Activated CD8-positive, alpha-beta memory T cell treated with anti-CD3 and anti-CD28 coated beads for 1 hour (primary cell): ENCODE measurements around the gene PDK4.

ENCODE experiments used
- DNase-seq, 2 donors: peaks; one replicate each; pipeline ENCODE4 v3.0.0-alpha.2; 2020; ENCODE audit warnings: low read depth in 1 of 2; ENCODE audit errors: extremely low read depth in 1 of 2

Gene PDK4

DNA sequence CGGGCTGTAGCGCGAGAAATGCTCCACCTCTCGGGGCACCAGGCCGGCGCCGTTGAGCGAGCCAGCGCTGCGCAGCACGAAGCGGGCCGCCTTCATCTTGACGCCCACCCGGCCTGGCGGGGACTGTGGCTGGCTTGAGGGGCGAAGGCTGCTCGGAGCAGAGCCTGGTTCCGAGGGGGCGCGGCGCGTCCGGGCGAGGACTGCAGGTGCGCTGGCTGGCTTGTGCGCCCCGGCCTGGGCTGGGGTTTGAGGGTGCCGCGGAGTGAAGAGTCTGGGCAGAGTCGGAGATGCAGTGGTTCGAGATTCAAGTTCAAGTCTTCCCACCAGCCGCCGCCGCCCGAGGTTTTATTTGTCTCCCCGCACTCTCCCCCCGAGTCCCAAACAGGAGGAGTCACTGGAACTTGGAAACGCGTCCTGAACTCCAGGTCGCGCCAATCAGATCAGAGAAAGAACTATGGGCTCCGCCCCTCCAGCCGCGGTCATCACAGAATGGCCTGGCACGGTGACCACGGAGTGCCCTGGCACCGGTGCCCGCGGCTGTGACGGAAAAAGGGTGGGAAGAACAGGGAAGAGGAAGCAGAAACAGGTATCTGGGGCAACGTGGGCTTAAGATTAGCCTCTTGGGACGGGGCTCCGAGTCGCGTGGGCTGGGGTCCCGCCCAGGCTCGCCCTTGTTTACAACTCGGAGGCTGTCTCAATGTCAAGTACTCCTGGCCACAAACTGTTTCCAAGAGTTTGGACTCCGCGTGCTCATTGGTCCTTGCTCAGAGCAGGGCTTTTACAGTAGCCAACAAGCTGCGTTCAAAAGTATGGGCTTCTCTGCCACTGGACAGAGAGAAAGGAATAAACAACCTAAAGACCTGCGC is at the start of gene PDK4:
PDK4 (minus strand) TSS at position 319 of the 866 bp plus-strand sequence; CDS start at position 96, 223 bp downstream.
- no peak for DNase-seq

DNA sequence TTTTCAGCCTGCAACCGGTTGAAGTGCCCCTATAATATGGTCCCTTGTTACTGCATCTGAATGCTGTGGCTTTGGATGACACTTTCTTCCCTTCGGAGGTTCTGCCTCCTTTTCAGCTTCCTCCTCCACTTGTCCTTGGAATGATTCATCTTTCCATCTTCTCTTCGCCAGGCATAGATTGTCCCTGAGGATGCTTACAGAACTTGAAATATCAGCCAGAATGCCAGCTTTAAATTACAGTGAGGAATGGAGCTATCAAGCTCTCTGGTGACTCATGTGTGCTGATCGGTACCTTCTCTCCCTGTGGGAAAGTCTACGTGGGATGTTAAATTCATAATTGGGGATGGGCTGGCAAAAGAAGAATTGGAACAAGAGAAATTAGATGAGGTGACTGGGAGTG is 45.9 kb upstream of the PDK4 start:
- DNase-seq: no peak

DNA sequence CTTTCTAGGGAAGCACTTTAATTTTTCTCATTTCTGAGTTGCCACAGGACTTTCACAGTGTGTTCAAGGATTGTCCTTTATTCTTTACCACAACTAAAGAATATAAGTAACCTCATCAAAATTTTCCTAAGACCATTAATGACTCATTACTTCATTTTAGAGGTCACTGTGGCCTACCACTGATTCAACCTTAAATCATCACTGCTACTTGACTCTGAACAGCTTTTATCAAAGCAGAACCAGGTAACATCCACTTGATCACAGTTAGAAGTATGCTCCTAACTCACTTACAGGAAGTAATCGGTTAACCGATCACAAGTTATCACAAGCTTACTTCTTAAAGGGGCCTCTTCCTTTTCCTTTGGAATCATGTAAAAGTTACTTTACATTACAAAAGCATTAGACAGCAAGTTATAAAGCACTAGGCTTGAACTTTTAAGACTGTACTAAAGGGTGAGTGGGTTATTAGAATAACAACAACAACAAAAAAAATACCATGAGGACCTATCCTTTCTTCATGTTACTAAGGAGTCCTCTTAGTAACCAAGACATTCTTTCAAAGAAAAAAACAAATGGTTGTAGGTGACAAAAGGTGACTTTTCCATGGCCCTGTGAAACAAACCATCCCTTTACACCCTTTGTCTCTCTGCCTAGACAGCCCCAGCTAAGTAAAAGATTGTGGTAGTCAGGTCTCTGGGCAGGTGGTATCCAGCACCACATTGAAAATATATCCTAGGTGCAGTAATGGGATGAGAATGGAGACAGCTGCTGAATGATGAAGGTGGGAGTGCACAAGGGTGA is 40.0 kb upstream of the PDK4 start:
- no peak for DNase-seq

DNA sequence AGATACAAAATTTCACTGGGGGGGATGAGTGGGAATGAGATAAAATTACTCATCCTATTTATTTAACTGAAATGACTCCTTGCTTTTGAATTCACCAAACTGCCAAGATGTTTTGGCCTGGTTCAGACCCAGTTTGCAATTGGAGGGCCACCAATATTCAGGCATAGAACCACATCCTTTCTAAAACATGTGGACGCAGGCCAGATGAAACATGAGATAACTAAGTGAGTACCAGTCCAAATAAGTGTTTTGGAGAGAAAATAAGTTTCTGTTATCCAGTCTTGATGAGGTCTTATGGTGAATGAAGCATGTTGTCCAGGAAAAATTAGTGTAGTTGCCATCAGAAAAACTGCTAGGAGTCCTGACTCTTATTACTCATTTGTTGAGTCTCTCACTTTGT is 36.3 kb upstream of the PDK4 start:
- no peak for DNase-seq

DNA sequence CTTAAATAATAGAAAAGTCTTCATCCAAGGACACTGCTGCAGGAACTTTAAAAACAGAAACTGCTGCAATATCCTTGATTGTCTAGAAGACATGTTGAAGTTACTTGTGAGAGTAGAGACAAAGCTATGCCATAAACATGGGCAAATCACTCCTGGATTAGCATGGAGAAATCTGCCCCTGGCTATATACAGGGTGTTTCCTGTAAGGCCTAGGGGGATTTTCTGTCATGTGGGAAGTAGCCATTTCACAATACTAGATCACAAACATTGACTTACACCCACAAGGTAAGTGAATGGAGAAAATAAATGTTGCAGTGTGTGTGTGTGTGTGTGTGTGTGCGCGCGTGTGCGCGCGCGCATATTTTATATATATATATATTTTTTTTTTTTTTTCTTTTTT is 35.2 kb upstream of the PDK4 start:
- DNase-seq: no peak

DNA sequence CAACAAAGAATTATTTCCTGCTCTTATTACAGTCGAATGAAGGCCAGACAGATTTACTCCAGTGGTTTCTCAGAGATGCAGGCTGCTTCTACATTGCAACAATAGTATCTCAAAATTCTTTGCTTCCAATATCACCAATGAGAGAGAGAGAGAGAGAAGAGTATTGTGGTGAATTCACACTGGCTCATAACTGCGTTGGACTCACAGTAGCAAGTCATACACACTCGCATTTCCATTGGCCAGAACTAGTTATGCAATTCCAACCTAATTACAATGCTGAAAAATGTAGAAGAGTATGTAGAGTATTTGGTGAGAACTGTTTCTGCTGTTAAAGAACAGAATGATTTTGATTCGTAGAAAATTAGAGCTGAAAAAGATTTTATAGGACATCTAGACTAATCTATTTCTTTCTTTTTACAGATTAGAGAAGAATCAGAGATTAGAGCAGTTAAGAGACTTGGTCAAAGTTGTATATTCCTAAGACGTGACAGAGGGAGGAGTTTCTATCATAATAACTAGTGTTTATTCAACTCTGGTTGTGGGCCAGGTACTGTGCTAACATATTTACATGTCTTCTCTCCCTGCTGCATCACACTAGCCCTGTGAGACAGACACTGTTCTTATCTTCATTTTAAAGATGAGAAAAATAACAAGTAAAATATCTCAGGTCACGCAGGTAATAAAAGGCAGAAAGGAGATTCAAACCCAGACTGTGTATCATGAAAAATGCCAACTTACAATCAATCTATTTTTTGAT is 34.6 kb upstream of the PDK4 start:
- DNase-seq: no peak

DNA sequence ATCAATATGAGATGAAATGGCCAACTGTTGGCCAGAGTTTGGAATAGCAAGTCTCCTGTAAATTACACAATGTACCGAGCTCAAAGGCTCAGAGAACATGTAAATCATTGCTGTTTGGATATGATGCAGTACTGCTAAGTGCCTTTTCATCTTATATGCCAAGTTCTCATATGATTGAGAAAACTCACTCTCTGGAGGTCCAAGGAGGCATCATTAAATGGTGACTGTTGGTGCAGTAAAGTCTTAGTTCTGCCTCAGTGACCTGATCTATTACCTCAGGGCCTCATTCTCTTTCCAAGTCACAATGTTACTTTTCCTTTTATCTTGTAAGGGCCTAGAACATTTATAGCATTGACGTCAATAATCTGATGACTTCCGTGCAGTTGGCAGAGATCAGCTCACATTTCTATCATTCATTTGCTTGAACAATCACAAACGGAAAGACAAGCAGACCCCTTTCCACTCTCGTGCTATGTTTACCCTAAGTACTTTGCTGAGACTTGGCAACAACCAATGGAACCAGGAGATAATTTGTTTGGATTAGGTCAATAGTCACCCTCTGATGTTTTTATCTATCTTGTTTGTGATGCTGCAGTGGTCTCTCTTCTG is 32.6 kb upstream of the PDK4 start:
- no peak for DNase-seq

DNA sequence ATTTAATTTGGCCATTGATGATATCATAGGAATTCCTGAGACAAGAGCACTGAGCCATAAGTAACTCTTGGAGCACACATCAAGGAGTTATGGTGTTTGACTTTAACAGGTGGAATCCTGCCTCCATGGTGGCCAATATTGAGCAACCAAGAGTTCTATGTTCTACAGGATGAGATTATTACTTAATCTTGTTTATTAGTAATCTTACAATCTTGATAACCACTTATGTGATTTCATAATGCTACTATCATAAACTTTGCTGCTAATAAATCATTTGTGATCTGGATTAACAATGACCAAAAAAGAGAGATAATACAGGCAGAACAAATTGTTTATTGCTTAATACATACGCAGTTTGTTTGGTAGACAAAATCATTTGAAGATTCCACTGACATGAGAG is 27.5 kb upstream of the PDK4 start:
- DNase-seq: no peak

DNA sequence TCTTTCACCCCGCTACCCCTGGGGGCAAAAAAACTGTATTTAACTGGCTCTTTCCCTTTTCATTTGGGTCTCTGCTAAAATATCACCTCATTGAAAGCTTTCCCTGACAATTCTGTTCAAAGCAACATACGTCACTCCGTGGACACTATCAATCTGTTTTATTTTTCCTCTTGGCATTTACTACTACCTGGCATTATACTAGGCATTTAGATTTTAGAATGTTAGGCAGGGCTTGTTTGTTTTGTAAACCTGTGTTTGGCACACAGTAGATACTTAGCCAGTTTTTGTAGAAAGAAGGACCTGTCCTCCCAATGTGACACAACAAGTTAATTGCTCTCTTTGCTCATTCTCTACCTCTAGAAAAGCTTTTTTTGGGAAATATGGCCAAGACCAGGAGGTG is 26.5 kb upstream of the PDK4 start:
- DNase-seq: no peak

DNA sequence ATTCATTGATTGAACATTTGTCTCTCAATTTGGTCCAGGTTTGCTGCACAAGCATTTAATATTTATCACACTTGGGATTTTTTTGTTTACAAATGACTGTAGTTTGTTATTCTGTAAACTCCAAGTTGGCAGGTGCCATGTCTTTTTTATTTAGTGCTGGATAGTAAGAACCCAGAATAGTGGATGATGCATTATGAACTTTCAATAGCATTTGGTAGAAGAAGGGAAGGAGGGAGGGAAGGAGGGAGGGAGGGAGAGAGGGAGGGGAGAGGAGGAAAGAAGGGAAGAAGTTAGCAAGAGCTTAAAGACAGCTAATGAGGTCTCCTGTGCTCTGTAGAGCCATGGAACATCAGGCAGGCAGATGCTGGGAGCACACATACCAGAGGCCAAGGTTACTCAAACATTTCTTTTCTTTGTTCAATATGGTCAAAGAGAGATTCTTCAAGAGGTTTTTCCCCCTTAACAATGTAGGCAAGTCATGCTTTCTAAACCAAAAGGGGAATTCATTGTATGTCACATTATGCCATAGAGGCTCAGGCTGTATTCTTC is 25.8 kb upstream of the PDK4 start:
- DNase-seq: no peak

DNA sequence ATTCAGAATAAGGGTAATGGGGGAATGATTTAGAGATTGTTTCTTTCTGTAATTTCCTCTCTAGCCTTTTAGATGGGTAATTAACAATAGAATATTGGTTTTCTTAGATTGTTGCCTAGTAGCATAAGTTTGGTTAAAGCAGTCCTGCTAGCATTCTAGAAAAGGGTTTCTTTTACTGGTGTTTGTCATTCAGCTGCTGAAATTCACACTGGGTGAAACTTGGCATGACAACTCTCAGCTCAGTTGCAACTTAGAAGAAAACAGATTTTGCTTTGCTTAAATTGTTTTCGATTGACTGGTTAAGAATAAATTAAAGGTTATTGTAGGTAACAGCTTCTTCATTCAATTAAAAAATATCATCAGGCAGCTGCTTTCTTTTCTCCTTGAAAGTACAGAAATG is 25.1 kb upstream of the PDK4 start:
- DNase-seq: no peak

DNA sequence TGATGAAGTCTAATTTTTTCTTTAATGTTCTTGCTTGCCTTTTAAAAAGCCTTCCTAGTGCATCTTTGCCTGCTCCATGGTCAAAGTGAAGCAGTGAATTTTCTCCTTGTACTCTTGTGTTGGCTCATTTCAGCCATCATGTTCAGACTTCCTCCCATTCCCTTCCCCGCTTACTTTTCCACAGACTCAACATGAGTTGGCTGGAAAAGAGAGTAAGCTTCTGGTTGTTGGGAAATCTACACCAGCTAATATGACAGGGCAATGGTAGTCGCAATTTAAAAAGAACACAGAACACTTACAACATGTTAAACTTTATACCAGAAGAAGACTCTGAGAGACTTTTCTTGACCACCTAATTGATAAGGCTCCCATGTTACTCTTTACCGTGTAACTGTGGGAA is 24.3 kb upstream of the PDK4 start:
- no peak for DNase-seq

DNA sequence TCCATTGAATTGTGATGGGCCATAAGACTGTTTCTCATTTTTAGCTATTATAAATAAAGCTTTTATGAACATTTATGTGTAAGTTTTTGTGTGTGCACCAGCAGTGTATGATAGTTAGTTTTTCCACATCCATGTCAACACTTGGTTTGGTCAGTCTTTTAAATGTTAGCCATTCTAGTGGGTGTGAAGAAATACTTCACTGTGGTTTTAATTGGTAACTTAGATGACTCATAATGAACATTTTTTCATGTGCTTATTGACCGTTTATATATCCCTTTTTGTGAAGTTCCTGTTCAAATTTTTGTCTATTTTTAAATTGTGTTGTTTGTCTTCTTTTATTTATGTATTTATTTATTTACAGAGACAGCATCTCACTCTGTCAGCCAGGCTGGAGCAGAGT is 23.6 kb upstream of the PDK4 start:
- no peak for DNase-seq

DNA sequence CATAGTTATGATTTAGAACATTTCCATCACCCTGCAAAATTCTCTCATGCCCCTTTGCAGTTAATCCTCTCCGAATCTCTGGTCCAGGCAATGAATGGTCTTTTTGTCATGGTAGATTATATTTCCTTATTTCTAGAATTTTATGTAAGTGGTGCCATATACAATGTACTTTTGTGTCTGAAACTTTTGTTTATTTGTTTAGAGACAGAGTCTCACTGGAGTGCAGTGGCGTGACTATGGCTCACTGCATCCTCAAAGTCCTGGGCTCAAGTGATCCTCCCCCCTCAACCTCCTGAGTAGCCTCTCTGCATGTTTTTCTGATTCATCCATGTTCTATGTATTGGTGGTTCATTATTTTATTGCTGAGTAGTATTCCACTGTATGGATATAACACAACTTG is 23.2 kb upstream of the PDK4 start:
- no peak for DNase-seq

DNA sequence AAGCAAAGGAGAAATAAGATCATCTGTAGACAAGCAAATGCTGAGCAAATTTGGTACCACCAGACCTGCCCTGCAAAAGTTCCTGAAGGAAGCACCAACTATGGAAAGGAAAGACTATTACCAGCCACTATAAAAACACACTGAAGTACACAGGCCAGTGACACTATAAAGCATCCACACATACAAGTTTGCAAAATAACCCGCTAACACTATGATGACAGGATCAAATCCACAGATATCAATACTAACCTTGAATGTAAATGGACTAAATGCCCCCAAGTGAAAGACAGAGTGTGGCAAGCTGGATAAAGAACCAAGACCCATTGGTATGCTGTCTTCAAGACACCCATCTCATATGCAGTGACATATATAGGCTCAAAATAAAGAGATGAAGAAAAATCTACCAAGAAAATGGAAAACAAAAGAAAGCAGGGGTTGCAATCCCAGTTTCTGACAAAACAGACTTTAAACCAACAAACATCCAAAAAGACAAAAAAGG is 18.2 kb upstream of the PDK4 start:
- DNase-seq: no peak

DNA sequence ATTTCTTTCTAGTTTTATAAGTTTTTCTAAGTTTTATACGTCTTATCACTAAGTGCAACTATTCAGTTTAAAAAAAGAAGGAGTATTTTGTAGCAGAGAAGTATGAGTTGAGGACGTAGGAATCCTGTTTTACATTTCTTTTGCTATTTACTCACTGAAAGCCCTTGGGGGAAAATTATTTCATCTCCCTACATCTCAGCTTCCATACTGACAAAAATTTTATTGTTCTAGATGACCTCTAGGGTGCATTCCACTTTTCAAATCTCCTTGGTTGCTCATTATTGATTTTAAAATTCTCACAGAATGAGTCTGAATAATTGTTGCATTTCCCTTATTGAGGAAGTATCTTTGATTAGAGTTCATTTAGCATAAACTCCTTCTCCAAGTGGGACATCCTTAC is 14.9 kb upstream of the PDK4 start:
- DNase-seq: no peak

DNA sequence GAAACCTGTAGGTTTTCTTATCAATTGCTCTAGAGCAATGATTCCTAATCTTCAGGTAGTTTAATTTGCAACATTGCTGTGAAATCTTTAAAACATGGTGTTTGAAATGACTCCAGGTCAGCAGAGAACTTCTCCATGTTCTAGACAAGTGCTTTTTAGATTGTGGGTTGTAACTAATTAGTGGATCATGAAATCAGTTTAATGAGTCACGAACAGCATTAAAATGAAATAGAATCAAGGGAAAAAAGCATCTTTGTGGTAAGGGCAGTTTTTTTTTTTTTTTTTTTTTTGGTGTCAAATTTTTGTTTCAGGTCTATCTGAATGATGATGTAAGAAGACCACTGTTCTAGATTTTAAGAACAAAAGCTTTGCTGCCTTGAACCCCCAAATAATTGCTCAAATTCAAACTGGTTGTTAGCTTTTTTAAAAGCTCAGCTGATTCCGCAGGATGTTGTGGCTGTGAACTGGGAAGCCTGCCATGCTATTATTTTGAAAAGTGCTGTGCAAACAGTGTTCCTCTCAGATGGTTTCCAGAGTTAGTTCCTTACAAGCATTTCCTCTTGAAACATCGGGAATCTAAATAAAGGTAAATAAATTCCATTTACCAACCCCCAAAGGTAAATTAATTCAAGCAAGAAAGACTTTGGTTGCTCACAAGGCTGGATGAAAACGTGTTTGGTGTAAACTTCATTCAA is 13.1 kb upstream of the PDK4 start:
- DNase-seq: no peak

DNA sequence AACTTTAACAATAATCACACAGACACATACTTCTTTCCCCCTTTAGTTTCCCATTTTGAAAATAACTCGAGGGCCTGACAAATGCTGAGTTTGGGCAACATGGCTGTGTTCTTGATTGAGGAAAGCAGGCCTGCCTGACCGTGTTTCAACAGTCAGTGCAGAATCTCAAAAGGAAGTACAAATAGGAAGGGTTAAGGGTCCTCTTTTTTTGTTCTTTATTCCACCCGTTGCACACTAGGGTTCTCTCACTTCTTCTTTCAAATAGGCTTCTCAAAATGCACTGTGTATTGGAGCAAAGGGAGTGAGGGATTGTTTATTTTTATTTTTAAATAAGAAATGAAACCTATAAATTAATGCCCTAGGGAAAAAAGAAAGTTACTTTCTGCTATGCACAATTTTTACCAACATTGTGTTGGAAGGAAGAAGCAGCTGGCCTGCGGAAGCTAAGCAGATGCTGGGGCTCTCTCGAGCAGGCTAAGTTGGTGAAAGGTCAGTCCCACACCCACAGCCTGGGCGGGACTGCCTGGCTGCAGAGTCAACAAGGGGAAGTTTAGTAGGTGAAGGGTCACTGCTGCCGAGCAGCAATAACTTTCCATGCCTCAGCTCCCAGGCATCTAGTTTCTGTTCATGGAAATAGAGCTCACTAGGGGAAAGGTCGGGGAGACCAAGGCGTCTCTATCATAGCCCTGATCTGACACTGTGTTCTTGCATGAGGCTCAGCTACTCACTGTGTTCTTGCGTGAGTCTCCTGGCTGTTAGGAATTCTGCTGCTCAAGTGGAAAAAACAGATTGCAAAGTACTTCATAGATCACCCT is 12.2 kb upstream of the PDK4 start:
- DNase-seq: no peak

DNA sequence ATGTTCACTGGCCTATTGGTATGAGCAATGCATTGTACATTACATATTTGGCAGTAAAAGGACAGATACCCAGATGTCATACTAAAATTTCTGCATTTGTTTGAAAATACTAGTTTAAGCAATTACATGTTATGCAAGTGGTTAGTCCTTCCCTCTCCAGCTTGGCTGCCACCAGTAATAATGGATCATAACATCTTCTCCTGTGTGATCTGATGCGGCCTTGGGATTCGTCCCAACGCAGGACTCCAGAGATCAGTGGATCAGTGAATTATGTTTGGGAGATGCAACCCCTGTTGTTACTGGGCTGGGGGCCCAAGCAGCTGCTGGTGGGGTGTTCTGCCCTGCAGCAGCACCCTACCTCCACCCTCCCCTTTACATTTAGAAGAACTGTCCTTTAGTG is 11.2 kb upstream of the PDK4 start:
- DNase-seq: no peak
